ENCODE results near the gene SPACA9.

Gene SPACA9

DNA sequence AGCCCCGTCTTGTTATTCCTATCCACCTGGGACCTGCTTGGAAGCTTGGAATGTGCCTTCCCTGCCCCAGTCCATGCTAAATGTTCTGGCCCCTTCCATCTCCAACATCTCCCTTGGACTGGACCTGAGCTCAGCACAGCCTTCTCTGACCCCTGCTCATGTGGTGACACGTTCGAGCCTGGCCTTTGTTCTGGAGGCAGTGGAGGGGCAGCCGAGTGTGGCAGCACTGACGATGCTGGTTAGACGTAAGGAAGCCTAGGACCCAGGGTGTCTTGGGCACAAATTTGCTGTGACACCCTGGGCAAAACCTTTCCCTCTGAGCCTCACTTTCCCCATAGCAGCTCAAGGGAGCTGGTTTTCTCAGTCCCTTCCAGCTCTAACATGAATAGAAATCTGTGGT, 3.9 kb downstream of the SPACA9 start:
- no peak overlapping the region for H3K4me3 ChIP-seq (ENCODE audit: low read depth, low read length)
- TF ChIP-seq, protein P1, sequence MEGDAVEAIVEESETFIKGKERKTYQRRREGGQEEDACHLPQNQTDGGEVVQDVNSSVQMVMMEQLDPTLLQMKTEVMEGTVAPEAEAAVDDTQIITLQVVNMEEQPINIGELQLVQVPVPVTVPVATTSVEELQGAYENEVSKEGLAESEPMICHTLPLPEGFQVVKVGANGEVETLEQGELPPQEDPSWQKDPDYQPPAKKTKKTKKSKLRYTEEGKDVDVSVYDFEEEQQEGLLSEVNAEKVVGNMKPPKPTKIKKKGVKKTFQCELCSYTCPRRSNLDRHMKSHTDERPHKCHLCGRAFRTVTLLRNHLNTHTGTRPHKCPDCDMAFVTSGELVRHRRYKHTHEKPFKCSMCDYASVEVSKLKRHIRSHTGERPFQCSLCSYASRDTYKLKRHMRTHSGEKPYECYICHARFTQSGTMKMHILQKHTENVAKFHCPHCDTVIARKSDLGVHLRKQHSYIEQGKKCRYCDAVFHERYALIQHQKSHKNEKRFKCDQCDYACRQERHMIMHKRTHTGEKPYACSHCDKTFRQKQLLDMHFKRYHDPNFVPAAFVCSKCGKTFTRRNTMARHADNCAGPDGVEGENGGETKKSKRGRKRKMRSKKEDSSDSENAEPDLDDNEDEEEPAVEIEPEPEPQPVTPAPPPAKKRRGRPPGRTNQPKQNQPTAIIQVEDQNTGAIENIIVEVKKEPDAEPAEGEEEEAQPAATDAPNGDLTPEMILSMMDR (IDR thresholded peaks at IDR 0.05; ENCODE audit: borderline replicate concordance, insufficient read depth, low read depth, low read length): no peak

DNA sequence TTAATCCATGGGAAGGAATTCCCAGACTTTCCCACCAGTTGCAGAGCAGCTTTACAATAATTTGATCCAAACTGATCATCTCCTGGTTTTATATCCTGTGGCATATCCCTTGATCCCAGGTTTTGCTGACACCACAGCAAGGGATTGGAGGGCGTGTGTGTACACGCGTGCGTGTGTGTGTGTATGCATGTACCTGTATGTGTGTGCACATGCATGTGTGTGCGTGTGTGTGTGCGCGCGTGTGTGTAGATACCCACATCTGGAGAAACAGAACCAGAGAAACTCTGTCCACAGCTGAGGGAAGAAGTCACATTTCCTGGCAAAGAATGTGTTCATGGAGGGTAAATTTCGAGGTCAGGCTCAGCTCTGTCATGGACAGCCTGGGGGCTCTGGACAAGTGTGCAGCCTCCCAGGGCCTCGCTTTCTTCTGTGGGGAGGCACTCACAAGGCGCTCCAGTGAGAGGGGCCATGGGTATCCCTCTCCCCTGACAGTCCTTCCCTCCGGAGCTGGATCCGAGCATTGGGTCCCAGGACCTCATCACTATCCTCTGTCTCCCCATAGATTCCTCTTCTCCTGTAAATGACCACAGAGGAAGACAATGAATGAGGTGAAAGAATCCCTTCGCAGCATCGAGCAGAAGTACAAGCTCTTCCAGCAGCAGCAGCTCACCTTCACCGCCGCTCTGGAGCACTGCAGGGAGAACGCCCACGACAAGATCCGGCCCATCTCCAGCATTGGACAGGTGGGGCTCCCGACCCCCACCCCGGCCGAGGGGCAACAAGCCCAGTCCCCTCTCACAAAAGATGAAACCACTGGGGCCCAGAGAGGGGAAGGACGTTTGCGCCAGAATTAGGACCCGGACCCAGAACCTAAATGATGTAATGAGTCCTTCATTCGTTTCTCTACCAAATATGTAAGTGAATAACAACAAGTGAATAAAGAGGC, 4.9 kb downstream of the SPACA9 start:
- TF ChIP-seq, protein P1 (IDR thresholded peaks at IDR 0.05; ENCODE audit: borderline replicate concordance, insufficient read depth, low read depth, low read length): no peak
- H3K4me3 ChIP-seq (ENCODE audit: low read depth, low read length): no peak overlapping the region

DNA sequence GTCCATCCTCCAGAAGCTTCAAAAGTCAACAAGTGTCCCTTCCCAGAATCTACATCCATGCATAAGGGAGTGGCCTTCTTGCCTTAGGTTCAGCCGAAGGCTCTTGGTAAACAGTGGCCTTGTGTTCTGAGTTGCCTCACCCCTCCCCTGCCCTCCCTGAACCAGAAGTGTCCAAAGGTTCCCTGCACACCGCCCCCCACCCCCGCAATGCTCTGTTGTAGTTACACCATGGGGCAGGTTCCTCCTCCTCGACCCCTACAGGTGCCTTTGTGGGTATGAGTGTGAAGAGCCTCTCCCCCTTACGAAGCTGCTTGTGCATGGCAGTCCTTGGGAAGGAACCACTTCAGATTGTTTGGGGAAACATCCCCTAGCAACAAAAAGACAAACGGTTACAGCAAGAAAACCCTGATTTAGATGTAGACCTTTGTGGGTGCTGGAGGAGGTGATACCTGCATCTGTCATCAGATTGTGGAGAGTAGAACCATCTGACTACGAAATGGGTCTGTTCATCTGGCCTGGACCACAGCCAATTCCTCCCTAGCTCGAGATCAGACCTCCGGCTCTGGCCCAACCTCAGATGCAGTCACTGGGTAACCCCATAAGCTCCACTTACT, 7.1 kb downstream of the SPACA9 start:
- H3K4me3 ChIP-seq (ENCODE audit: low read depth, low read length): no peak overlapping the region

DNA sequence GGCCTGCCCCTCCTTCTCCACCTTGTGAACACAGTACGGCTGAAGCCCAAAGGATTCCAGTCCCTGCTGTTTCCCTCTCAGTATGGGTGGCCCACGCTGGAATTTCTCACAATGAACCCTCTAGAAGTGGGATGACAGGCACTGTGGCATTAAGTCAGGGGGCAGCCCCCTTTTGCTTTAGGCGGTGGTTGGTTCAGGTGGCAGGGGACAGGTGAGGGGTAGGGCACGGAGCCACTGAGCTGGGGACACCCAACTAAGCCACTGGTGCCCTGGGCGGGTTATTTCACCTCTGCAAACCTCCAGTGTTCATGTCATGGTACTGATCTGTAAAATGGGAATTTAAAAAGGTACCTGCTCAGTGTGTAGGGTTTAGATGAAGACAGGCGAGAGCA, 7.6 kb downstream of the SPACA9 start:
- TF ChIP-seq, protein P1 (IDR thresholded peaks at IDR 0.05; ENCODE audit: borderline replicate concordance, insufficient read depth, low read depth, low read length): no peak
- no peak overlapping the region for H3K4me3 ChIP-seq (ENCODE audit: low read depth, low read length)

More for the DNA sequence above, 7.1 kb downstream of the SPACA9 start:
- TF ChIP-seq, protein P1 (IDR thresholded peaks at IDR 0.05; ENCODE audit: borderline replicate concordance, insufficient read depth, low read depth, low read length): no peak

DNA sequence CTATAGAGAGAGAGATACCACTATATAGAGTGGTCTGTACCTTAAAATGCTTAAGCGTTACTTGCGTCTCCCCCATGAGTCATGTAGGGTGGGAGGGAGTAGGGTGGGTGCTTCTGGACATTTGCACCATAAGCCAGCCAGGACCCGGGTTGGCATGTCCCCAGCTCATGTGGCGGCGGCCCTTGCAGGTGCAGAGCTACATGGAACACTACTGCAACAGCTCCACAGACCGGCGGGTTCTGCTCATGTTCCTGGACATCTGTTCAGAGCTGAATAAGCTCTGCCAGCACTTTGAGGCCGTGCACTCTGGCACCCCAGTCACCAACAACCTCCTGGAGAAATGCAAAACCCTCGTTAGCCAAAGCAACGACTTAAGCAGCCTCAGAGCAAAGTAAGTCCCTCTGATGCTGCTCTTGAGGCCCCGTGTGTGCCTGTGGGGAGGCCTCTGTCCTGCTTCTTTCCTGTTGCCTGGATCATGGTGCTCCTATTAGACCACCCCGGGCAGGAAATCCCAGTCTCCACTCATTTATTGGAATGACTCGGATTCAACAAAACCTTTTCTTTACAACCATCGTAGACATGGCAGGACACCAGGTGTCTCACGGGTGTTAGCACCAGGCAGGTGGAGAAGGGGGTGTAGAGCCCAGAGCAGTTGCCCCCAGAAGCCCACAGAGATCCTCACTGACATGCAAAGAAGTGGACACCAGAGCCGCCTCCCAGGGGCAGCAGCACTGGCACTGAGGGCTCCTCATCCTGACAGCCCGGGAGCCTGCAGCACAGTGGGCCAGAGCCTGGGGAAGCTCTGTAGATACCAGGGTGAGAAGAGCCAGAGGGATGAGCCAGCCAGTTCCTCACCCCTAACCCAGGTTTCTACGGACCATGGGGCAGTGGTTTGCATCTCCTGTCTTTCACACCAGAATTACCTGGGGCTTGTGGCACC, 8.8 kb downstream of the SPACA9 start:
- H3K4me3 ChIP-seq (ENCODE audit: low read depth, low read length): no peak overlapping the region
- TF ChIP-seq, protein P1 (IDR thresholded peaks at IDR 0.05; ENCODE audit: borderline replicate concordance, insufficient read depth, low read depth, low read length): no peak

DNA sequence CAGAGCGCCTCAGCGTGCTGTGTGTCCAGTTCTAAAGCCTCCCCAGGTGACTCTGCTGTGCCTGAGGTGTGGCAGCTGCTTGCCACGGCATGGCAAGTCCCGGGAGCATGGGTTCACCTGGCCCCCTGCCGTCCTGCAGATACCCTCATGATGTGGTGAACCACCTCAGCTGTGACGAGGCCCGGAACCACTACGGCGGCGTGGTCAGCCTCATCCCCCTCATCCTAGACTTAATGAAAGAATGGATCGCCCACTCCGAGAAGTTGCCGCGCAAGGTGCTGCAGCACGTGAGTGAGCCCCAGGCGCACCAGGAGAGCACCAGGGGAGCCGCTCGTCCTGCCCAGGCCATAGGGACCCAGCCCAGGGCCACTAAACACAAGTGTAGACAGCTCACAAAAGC, 9.5 kb downstream of the SPACA9 start:
- TF ChIP-seq, protein P1 (IDR thresholded peaks at IDR 0.05; ENCODE audit: borderline replicate concordance, insufficient read depth, low read depth, low read length): no peak
- no peak overlapping the region for H3K4me3 ChIP-seq (ENCODE audit: low read depth, low read length)

Measured in GM12875 (cell line).